ENCODE measurements around the gene C4orf36.

The C4orf36 gene

DNA sequence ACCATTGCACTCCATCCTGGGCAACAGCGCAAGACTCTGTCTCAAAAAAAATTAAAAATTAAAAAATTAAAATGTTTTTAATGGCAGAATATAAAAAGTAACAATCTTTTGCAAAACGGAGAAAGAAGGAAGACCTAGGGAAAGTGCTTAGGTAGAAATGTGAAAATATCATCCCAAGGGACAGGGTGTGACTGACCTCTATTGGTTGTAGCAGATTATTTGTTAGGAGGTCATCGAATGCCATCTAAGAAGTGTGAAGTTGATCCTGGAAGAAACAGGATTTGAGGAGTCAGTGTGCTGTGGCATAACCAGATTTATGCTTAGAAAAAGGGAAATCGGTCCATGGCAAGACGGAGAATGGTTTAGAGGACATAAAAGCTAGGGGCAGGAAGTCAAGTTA is 18.1 kb upstream of the C4orf36 start:
- Histone ChIP-seq H3K9me3 (ENCODE audit: insufficient read depth, low read depth, low read length) (no peaks in the 10 kb centered on the region), H3K27ac (ENCODE audit: low read length) (no peak overlapping the region), H3K36me3 (ENCODE audit: insufficient read depth, low read depth, low read length) (no peaks in the 10 kb centered on the region), H3K4me1 (ENCODE audit: insufficient read depth, low read length) (no peaks in the 10 kb centered on the region), H3K27me3 (ENCODE audit: insufficient read depth, low read length) (no peaks in the 10 kb centered on the region), H3K9ac (ENCODE audit: low read depth, low read length) (no peak overlapping the region), H3K4me3 (ENCODE audit: low read length) (no peak overlapping the region)

- H3K36me3 ChIP-seq (ENCODE audit: insufficient read depth, low read depth, low read length): no peaks in the 10 kb centered on the region
- no peak overlapping the region for H3K27ac ChIP-seq (ENCODE audit: low read length)
- no peaks in the 10 kb centered on the region for H3K4me1 ChIP-seq (ENCODE audit: insufficient read depth, low read length)
- no peaks in the 10 kb centered on the region for H3K27me3 ChIP-seq (ENCODE audit: insufficient read depth, low read length)
- H3K9ac ChIP-seq (ENCODE audit: low read depth, low read length): no peak overlapping the region
- no peaks in the 10 kb centered on the region for H3K9me3 ChIP-seq (ENCODE audit: insufficient read depth, low read depth, low read length)
- no peak overlapping the region for H3K4me3 ChIP-seq (ENCODE audit: low read length)
Observed at GRCh38 chr4:86909546-86910295, 17.5 kb upstream of the C4orf36 start.

DNA sequence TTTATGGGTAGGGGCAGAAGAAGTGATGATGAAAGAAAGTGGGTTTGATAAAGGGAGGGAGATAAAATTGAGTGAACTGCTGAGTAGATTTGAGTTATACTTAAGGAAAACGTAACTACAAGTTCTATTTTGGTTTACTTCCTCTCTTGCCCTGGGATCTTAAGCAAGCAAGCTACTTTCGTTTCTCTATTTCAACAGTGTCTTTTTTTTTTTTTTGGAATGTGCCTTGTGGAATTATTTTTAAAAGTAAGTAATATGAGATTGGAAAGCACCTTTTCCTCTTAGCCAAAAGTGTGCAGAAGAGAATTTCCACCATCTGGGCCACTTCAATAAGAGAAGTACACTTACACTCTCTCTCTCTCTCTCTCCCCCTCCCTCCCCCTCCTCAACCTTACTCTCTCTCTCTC is 16.0 kb upstream of the C4orf36 start:
- no peak overlapping the region for H3K9ac ChIP-seq (ENCODE audit: low read depth, low read length)
- H3K27ac ChIP-seq (ENCODE audit: low read length): no peak overlapping the region
- no peaks in the 10 kb centered on the region for H3K36me3 ChIP-seq (ENCODE audit: insufficient read depth, low read depth, low read length)
- no peak overlapping the region for H3K4me3 ChIP-seq (ENCODE audit: low read length)
- no peaks in the 10 kb centered on the region for H3K4me1 ChIP-seq (ENCODE audit: insufficient read depth, low read length)
- peaks cover 9% of the 10 kb centered on the region for H3K27me3 ChIP-seq (ENCODE audit: insufficient read depth, low read length)
- H3K9me3 ChIP-seq (ENCODE audit: insufficient read depth, low read depth, low read length): no peaks in the 10 kb centered on the region

DNA sequence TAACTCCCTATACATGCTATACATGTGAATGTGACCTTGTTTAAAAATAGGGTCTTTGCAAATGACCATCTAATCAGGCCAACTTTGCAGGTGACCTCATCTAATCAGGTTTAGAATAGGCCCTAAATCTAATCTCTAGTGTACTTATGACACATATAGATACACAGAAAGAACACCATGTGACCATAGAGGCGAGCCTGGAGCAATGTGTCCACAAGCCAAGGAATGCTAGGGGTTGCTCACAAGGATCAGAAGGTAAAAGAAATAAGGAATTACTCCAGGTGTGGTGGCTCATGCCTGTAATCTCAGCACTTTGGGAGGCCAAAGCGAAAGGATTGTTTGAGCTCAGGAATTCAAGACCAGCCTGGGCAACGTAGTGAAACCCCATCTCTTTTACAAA is 9.6 kb upstream of the C4orf36 start:
- Histone ChIP-seq H3K9me3 (ENCODE audit: insufficient read depth, low read depth, low read length) (no peaks in the 10 kb centered on the region), H3K36me3 (ENCODE audit: insufficient read depth, low read depth, low read length) (no peaks in the 10 kb centered on the region), H3K9ac (ENCODE audit: low read depth, low read length) (no peak overlapping the region), H3K4me3 (ENCODE audit: low read length) (no peak overlapping the region), H3K4me1 (ENCODE audit: insufficient read depth, low read length) (no peaks in the 10 kb centered on the region), H3K27me3 (ENCODE audit: insufficient read depth, low read length) (peaks cover 9% of the 10 kb centered on the region), H3K27ac (ENCODE audit: low read length) (no peak overlapping the region)

DNA sequence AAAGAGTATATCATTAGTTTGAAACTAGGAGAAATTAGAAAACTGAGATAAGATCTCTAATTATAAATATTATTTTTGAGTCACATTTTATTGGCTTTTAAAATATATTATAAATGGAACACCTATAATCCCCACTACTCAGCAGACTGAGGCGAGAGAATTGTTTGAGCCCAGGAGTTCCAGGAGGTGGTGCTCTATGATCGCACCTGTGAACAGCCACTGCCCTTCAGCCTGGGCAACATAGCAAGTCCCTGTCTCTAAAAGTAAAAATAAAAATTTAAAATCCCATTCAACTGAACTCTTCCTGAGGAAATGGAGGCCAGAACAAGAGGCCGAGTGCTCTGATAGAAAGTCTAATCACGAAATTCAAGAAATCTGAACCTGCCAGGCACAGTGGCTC is 6.3 kb upstream of the C4orf36 start:
- Histone ChIP-seq H3K9me3 (ENCODE audit: insufficient read depth, low read depth, low read length) (no peaks in the 10 kb centered on the region), H3K4me3 (ENCODE audit: low read length) (no peak overlapping the region), H3K27me3 (ENCODE audit: insufficient read depth, low read length) (peaks cover 4% of the 10 kb centered on the region), H3K9ac (ENCODE audit: low read depth, low read length) (no peak overlapping the region), H3K27ac (ENCODE audit: low read length) (no peak overlapping the region), H3K36me3 (ENCODE audit: insufficient read depth, low read depth, low read length) (no peaks in the 10 kb centered on the region), H3K4me1 (ENCODE audit: insufficient read depth, low read length) (no peaks in the 10 kb centered on the region)

DNA sequence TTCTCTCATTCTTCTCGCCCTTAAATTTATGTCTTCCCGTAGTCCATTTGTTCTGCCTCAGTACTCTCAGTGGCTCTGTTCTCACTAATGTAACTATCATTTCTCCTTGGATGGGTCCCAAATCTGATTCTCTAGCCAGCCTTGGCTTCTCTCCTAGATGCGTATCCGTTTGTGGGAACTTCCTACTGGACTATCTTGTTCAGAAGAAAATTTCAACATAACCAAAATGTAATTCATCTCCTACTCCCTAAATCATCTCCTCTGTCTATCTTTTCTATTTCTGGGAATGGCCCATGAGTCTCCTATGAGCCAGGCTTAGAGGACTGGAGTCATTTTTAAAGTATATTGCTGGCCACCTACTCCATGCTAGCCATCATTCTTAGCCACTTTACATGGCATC is 4.4 kb upstream of the C4orf36 start:
- Histone ChIP-seq H3K4me3 (ENCODE audit: low read length) (no peak overlapping the region), H3K27ac (ENCODE audit: low read length) (no peak overlapping the region), H3K4me1 (ENCODE audit: insufficient read depth, low read length) (peaks cover 8% of the 10 kb centered on the region; the same call in 1 of the 2 replicates), H3K9ac (ENCODE audit: low read depth, low read length) (no peak overlapping the region), H3K9me3 (ENCODE audit: insufficient read depth, low read depth, low read length) (no peaks in the 10 kb centered on the region), H3K36me3 (ENCODE audit: insufficient read depth, low read depth, low read length) (no peaks in the 10 kb centered on the region), H3K27me3 (ENCODE audit: insufficient read depth, low read length) (peaks cover 10% of the 10 kb centered on the region)

DNA sequence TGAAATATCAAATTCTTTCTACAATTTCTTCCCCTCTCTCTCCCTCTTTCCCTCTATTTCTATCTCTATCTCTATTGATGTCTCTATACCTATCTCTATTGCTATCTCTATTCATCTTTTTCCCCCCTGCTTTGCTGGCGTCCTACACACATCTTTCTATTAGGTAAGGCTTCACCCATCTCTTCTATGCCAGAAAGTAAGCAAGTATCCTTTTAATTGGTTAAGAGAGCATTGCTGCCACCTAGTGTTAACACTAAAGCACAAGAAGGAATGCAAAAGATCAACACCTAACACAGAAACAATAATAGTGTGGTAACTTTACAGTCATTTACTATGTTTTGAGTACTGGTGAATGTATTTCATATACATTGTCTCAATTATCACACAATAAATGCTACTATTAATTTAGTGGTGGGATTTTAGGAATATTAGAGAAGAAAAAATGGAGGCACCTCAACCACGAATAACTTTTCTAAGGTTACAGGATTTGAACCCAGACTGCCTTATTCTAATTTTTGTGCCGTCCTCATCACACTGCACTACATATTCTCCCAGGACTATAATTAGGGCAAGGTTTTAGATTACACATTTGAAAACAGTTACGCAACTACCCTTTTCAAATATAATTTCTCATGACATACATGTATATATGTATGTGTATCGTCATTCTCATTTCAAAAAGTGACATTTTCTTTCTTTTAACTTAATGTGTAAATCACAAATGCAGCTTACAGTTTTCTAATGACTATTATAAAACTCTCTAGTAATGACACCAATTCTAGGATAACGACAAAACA is 3.7 kb upstream of the C4orf36 start:
- H3K9me3 ChIP-seq (ENCODE audit: insufficient read depth, low read depth, low read length): no peaks in the 10 kb centered on the region
- peaks cover 17% of the 10 kb centered on the region for H3K27me3 ChIP-seq (ENCODE audit: insufficient read depth, low read length)
- no peak overlapping the region for H3K27ac ChIP-seq (ENCODE audit: low read length)
- H3K9ac ChIP-seq (ENCODE audit: low read depth, low read length): no peak overlapping the region
- no peaks in the 10 kb centered on the region for H3K36me3 ChIP-seq (ENCODE audit: insufficient read depth, low read depth, low read length)
- peaks cover 13% of the 10 kb centered on the region; the same call in 1 of the 2 replicates for H3K4me1 ChIP-seq (ENCODE audit: insufficient read depth, low read length)
- no peak overlapping the region for H3K4me3 ChIP-seq (ENCODE audit: low read length)

- H3K27ac ChIP-seq (ENCODE audit: low read length): no peak overlapping the region
- H3K4me3 ChIP-seq (ENCODE audit: low read length): no peak overlapping the region
- peaks cover 21% of the 10 kb centered on the region for H3K27me3 ChIP-seq (ENCODE audit: insufficient read depth, low read length)
- H3K36me3 ChIP-seq (ENCODE audit: insufficient read depth, low read depth, low read length): no peaks in the 10 kb centered on the region
- no peaks in the 10 kb centered on the region for H3K9me3 ChIP-seq (ENCODE audit: insufficient read depth, low read depth, low read length)
- H3K4me1 ChIP-seq (ENCODE audit: insufficient read depth, low read length): peaks cover 16% of the 10 kb centered on the region; the same call in 1 of the 2 replicates
- no peak overlapping the region for H3K9ac ChIP-seq (ENCODE audit: low read depth, low read length)
Observed at GRCh38 chr4:86894455-86894854, 2.2 kb upstream of the C4orf36 start.

DNA sequence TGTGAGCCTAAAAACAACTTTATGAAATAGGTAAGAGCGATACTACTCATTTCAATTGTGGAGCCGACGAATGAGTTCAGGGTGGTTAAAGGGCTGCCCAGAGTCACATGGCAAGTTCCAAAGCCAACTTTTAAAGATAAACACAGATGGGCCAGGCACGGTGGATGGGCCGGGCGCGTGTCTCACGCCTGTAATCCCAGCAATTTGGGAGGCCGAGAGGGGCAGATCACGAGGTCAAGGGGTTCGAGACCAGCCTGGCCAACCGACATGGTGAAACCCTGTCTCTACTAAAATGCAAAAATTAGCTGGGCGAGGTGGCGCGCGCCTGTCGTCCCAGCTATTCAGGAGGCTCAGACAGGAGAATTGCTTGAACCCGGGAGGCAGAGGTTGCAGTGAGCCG is 914 bp upstream of the C4orf36 start:
- H3K9ac ChIP-seq (ENCODE audit: low read depth, low read length): peak overlapping the region; percentile 89; the same call in 1 of the 2 replicates
- H3K4me3 ChIP-seq (ENCODE audit: low read length): peak overlapping the region; percentile 77
- no peaks in the 10 kb centered on the region for H3K36me3 ChIP-seq (ENCODE audit: insufficient read depth, low read depth, low read length)
- peaks cover 16% of the 10 kb centered on the region; the same call in 1 of the 2 replicates for H3K4me1 ChIP-seq (ENCODE audit: insufficient read depth, low read length)
- H3K27ac ChIP-seq (ENCODE audit: low read length): no peak overlapping the region
- H3K9me3 ChIP-seq (ENCODE audit: insufficient read depth, low read depth, low read length): no peaks in the 10 kb centered on the region
- H3K27me3 ChIP-seq (ENCODE audit: insufficient read depth, low read length): peaks cover 21% of the 10 kb centered on the region

DNA sequence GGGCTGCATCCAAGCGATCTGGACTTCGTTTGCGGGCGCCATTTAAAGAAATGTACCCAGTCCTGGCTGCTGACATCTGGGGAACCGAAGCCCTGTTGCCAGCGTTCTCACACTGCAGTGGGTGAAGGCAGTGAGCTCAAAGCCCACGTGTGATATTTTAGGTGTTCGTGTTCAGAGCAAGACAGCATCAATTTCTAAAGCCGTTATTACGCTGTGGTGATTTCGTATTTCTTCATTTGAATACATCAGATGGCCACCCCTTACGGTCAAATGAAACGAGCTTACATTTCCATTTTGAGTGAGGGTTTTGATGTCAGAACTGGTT is 376 bp upstream of the C4orf36 start:
- no peaks in the 10 kb centered on the region for H3K9me3 ChIP-seq (ENCODE audit: insufficient read depth, low read depth, low read length)
- peak overlapping the region; percentile 30 for H3K27ac ChIP-seq (ENCODE audit: low read length)
- H3K9ac ChIP-seq (ENCODE audit: low read depth, low read length): peak overlapping the region; percentile 89
- peaks cover 21% of the 10 kb centered on the region for H3K27me3 ChIP-seq (ENCODE audit: insufficient read depth, low read length)
- H3K4me1 ChIP-seq (ENCODE audit: insufficient read depth, low read length): peaks cover 16% of the 10 kb centered on the region; the same call in 1 of the 2 replicates
- peak overlapping the region; percentile 77 for H3K4me3 ChIP-seq (ENCODE audit: low read length)
- H3K36me3 ChIP-seq (ENCODE audit: insufficient read depth, low read depth, low read length): no peaks in the 10 kb centered on the region

DNA sequence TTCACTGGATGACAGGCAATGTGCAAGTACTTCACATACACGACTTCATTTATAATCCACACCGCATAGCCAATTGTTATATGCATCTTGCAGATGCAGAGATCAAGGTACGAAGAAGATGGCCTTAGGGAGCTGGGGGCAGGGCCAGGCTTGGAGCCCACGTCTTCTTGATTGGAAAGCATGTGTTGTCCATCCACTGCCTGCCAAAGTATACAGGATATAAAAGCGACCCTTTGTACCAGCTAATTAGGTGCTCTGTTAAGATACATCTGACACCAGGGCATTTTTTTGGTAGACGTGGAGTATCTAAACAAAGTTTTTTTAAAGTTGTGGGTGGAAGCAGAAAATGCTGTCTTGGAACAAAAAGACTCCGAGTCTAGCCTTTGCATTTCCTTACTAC is 1.4 kb downstream of the C4orf36 start:
- Histone ChIP-seq H3K4me3 (ENCODE audit: low read length) (no peak overlapping the region), H3K4me1 (ENCODE audit: insufficient read depth, low read length) (peaks cover 16% of the 10 kb centered on the region; the same call in 1 of the 2 replicates), H3K36me3 (ENCODE audit: insufficient read depth, low read depth, low read length) (no peaks in the 10 kb centered on the region), H3K27ac (ENCODE audit: low read length) (no peak overlapping the region), H3K27me3 (ENCODE audit: insufficient read depth, low read length) (peaks cover 21% of the 10 kb centered on the region), H3K9me3 (ENCODE audit: insufficient read depth, low read depth, low read length) (no peaks in the 10 kb centered on the region), H3K9ac (ENCODE audit: low read depth, low read length) (peak overlapping the region; percentile 89; the same call in 1 of the 2 replicates)

- Histone ChIP-seq H3K9ac (ENCODE audit: low read depth, low read length) (no peak overlapping the region), H3K27me3 (ENCODE audit: insufficient read depth, low read length) (no peaks in the 10 kb centered on the region), H3K27ac (ENCODE audit: low read length) (no peak overlapping the region), H3K4me1 (ENCODE audit: insufficient read depth, low read length) (no peaks in the 10 kb centered on the region), H3K4me3 (ENCODE audit: low read length) (no peak overlapping the region), H3K36me3 (ENCODE audit: insufficient read depth, low read depth, low read length) (no peaks in the 10 kb centered on the region), H3K9me3 (ENCODE audit: insufficient read depth, low read depth, low read length) (peaks cover 9% of the 10 kb centered on the region; the same call in 1 of the 2 replicates)
Observed at GRCh38 chr4:86879641-86880040, 12.6 kb downstream of the C4orf36 start.
